Gastroesophageal sphincter (tissue), 3 donors: ENCODE data around the gene BCDIN3D.

Source experiments
- CTCF ChIP-seq, 4 experiments: fragments of 200-600 bp in 2 of 4; fragments of 450-650 bp in 2 of 4; sonication (generic) in 1 of 4; IDR thresholded peaks; one replicate each; pipeline ENCODE4 v1.5.1; 2017 to 2019; ENCODE audit warnings: antibody characterized with exemption in 4 of 4, mild to moderate bottlenecking in 2 of 4, moderate library complexity in 2 of 4
- EP300 ChIP-seq: sonication (generic); formaldehyde crosslinking; IDR thresholded peaks from one replicate; pipeline ENCODE4 v1.6.1; 2017; ENCODE audit warnings: antibody characterized with exemption, mild to moderate bottlenecking
- POLR2A ChIP-seq, 2 donors: fragments of 450-650 bp; IDR thresholded peaks; one replicate each; pipeline ENCODE4 v1.6.1; 2017; ENCODE audit warnings: antibody characterized with exemption in 2 of 2, mild to moderate bottlenecking in 2 of 2, moderate library complexity in 1 of 2
- POLR2AphosphoS5 ChIP-seq: sonication (generic); formaldehyde crosslinking; IDR thresholded peaks from one replicate; pipeline ENCODE4 v1.6.1; 2017; ENCODE audit warnings: antibody characterized with exemption

GRCh38 chr12:49880756-49881414 lies 38.0 kb upstream of the BCDIN3D start:
- TF ChIP-seq POLR2A (IDR thresholded peaks at IDR 0.05) = no peak
- no peak for TF ChIP-seq CTCF (IDR thresholded peaks at IDR 0.05)
- TF ChIP-seq EP300 = no peak
- TF ChIP-seq POLR2AphosphoS5 = no peak
